ENCODE measurements around the gene HBZ.
"Not testable (repeated sequence)": the region's sequence is repeated elsewhere in the genome, so short reads cannot be mapped to it uniquely, and the experiment has no call there.

Gene HBZ

DNA sequence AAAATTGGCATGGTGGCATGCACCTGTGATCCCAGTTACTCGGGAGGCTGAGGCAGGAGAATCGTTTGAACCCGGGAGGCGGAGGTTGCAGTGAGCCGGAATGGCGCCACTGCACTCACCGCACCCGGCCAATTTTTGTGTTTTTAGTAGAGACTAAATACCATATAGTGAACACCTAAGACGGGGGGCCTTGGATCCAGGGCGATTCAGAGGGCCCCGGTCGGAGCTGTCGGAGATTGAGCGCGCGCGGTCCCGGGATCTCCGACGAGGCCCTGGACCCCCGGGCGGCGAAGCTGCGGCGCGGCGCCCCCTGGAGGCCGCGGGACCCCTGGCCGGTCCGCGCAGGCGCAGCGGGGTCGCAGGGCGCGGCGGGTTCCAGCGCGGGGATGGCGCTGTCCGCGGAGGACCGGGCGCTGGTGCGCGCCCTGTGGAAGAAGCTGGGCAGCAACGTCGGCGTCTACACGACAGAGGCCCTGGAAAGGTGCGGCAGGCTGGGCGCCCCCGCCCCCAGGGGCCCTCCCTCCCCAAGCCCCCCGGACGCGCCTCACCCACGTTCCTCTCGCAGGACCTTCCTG, 27.7 kb downstream of the HBZ start, which contains the start of gene HBQ1:
TSS of gene HBQ1 (plus strand) at position 359 of the 575 bp plus-strand sequence. CDS start at position 387, 28 bp downstream.
- no peak for DNase-seq

DNA sequence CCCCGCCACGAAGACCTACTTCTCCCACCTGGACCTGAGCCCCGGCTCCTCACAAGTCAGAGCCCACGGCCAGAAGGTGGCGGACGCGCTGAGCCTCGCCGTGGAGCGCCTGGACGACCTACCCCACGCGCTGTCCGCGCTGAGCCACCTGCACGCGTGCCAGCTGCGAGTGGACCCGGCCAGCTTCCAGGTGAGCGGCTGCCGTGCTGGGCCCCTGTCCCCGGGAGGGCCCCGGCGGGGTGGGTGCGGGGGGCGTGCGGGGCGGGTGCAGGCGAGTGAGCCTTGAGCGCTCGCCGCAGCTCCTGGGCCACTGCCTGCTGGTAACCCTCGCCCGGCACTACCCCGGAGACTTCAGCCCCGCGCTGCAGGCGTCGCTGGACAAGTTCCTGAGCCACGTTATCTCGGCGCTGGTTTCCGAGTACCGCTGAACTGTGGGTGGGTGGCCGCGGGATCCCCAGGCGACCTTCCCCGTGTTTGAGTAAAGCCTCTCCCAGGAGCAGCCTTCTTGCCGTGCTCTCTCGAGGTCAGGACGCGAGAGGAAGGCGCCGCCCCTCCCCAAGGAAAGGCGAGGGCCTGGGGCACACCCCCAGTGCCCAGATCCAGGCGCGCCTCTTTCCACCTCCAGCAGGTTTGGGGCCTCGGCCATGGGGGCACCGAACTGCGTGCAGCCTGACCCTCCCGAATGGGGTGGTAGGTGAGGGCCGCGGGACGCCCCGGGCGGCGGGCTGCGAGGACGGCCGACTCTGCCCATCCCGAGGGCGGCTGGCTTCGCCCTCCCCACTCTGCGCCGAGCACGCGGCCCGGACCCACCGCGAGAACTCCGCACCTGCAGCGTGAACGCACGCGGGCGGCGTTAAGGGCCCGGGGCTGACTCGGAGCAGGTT, 28.5 kb downstream of the HBZ start:
- DNase-seq = peak; percentile 85

DNA sequence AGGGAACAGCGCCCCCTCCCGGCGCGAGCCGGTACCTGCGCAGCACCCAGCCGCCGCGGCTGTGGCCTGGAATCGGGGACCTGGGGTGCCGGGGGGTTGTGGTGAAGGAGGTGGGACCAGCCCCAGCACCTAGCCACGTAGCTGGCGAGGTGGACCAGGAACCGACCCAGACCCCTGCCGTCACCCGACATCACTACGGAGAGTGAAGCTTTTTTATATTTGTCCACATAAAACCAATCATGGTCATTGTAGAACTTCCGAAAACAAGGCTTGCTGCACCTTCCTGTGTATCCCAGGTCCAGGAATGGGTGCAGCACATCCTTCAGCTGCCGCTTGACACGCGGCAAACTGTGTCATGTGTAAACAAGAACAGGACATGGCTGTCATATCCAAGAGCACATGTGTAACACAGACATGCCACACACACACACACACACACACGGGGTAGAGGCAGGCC, 29.1 kb downstream of the HBZ start:
- no peak for DNase-seq

DNA sequence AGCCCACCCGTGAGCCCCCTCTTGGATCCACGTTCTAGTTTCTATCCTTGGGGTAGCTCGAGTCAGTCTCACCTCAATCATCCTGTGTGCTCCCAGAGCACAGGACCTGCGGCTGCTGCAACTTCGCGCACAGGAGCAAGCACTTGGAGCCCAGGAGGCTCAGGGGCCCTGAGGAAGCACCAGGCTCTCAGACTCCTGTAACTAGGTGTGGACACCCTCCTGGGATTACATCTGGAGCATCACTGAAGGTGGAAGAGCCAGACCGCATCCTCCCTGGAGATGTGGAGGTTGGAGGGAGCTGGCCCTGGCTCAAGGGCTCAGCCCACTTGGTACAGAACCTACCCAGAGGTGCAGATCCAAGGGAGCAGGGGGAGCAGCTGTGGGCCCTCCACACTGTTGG, 30.6 kb downstream of the HBZ start:
- DNase-seq = no peak

DNA sequence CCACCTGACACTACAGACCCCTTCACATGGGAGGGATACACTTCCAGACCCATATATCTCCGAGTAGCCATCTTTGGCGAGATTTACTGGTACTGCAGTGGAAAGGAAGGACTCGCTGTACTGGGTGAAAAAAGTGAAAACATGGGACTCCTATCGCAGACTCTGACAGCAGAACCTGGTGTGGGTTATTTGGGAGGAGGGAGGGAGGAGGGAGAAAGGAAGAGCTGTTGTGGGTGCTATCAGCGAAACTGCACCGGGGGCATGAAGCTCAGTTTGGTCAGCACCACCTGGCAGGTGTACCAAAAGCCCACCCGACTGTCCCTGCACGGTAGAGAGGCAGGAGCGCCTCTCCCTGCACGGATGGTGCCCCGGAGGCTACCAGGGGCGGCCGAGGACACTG, 32.8 kb downstream of the HBZ start:
- DNase-seq = no peak

DNA sequence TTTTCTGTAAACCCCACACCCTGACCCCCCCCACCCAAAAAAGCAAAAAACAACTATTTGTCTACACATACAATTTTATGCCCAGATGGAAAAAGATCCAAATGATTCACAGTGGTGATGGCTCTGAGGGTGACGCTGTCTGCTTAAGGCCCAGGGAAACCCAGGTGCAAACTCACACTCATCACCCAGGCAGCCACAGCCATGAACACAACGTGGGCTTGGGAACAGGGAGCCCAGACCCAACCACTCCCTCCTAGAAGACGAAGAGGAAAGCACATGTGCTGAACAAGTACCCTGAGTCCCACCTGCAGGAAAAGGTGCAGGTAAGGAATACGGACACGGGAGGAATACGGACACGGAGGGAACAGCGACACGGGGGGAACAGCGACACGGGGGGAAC, 33.2 kb downstream of the HBZ start:
- no peak for DNase-seq

DNA sequence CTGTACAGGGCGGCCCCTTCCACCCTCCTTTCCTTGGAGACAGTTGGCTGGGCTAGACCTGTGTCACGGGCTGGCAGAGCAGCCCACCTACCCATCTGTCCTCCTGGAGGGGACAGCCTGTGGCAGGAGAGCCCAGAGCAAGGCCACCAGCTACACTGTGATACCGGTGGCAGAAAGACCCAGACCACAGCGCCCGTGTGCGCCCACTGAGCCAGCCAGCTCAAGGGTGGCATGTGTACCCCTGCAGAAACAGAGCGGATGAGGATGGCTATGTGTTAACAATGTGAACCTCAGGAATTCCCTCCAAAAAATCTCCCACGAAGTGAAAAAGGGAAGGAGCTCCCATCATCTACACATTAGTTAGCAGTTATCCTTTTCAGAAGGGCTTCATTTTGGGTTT, 34.9 kb downstream of the HBZ start:
- no peak for DNase-seq

DNA sequence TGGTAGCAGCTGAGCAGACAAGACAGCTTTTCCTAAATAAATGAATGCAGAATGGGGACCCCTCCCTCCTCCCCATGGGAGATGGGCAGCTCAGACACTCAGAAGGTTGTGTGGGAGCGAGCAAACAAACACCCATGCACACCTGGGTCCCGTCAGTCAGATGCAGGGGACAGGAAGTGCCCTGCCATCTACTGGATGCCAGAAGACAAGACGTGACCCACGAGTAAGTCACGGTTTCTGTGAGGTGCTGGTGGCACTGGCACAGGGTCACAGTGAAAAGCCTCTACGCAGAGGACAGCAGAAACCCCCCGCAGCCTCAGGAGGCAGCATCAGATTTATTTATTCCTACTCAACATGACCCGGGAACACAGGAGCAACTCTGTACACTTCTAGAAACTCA, 36.2 kb downstream of the HBZ start:
- no peak for DNase-seq

DNA sequence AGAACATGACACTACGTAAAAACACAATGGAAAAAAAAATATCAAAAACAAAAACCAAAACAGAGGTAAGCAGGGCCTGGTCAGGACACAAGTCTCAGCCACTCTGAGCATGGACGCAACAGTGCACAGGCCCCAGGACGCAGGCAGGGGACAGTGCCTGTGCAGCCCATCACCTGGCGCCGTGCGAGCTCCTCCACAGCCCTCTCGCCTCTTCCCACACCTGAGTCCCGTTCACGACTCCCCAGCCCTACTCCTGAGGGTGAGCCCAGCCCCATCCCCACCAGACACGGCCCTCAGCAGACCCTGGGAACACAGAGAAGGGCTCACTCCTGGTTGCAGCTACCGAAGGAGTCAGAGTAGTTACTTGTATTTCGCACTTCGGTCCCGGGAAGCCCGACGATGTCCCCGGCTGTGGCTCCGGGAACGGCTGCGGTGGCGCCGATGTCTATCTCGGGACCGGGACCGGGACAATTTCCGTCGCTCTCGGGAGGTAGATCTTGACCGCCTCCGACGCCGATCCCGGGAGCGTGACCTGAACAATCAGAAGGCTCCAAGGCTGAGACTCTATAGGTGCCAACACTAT, 37.3 kb downstream of the HBZ start:
- no peak for DNase-seq

DNA sequence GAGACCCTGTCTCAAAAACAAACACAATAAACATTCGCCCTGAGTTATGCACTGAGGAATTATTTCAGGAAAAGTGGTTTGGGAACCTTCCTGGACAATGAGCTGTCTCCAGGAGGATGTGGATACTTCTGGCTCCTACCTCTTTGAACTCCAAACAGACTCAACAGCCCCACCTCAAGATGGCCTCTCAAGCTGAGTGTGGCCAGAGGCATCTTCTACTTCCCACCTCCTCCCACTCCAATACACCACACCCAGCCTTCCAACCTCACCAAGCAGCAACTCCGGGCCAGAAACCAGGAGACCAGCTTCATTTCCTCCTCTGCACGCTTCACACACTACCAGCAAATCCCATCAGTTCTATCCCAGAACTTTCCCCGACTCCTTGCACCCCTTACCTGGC, 39.4 kb downstream of the HBZ start:
- DNase-seq = no peak

DNA sequence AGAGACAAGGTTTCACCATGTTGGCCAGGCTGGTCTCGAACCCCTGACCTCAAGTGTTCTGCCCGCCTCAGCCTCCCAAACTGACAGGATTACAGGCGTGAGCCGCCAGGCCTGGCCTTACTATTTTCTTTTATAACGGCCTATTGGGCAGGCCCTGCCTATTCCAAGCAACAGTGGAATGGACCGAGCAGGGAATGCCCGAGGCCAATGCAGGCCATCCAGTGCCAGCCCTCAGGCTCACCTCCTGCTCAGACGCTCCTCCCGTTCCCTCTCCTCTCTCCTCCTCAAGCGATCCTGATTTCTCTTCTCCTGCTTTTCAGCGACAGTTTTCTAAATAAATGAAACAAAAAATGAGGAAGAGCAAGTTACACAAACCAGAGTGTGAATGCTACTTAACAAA, 40.2 kb downstream of the HBZ start:
- DNase-seq = no peak

DNA sequence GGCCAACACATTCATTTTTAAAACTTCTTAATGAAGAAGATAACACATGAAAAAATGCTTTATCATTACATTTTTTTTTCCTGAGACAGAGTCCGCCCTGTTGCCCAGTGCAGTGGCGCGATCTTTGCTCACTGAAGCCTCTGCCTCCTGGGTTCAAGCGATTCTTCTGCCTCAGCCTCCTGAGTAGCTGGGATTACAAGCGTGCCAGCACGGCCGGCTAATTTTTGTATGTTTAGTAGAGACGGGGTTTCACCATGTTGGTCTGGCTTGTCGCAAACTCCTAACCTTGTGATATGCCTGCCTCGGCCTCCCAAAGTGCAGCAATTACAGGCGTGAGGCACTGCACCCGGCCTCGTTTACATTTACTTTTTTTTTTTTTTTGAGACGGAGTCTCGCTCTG, 41.0 kb downstream of the HBZ start:
- no peak for DNase-seq

DNA sequence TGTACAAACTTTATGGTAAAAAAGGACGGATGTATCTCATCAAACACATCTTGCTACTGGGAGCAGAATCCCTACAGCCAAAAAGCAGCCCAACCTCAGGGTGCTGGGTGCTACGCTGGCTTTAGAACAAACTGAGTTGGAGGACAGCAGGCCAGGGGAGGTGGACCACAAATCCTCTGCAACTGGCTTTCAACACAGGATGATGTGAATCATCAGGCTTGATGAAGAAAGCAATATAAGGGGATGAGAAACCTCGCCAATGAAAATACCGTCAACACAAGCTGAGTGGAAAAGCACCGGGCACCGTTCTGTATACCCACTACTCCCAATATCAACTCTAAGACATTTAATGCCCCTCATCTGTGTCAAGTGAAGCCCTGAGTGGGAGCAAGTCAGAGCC, 42.1 kb downstream of the HBZ start:
- DNase-seq = no peak

DNA sequence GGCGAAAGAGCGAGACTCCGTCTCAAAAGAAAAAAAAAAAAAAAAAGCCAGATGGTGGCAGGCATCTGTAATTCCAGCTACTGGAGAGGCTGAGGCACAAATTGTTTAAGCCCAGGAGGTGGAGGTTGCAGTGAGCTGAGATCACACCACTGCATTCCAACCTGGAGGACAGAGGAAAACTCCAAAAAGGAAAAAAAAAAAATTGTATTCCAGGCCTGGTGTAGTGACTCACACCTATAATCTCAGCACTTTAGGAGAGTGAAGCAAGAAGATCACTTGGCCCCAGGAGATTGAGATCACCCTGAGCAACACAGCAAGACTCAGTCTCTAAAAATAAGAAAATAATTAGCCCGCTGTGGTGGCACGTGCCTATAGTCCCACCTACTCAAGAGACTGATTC, 47.9 kb downstream of the HBZ start:
- DNase-seq = no peak

DNA sequence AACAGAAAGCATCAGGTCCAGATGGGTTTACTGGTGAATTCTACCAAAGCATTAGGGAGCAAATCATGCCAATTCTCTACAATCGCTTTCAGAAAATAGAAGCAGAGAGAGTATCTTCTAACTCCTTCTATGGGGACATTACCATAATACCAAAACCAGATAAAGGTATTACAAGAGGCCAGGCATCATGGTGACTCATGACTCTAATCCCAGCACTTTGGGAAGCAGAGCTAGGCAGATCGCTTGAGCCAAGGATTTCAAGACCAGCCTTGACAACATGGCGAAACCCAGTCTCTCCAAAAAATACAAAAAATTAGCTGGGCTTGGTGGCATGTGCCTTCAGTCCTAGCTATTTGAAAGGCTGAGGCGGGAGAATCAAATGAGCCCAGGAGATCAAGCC, 50.8 kb downstream of the HBZ start:
- DNase-seq = no peak

DNA sequence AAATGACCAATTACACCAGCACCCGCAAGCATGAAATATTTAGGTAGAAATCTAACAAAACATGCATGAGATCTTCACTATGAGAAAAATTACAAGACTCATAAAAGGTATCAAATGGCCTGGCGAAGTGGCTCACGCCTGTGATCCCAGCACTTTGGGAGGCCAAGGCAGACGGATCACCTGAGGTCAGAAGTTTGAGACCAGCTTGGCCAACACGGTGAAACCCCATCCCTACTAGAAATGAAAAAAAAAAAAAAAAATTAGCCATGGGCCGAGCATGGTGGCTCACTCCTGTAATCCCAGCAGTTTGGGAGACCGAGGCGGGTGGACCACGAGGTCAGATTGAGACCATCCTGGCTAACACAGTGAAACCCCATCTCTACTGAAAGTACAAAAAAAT, 51.6 kb downstream of the HBZ start:
- DNase-seq = not testable (repeated sequence)
